HepG2 (cell line): ENCODE data around the gene ZNF562. TPM values are rescaled to one million over a fixed set of nuclear protein-coding genes. Genes with fewer than 3 reads are reported as not detected.

Experiments
- ARHGAP35 ChIP-seq: sonication (generic); formaldehyde crosslinking; IDR thresholded peaks from 2 replicates; pipeline ENCODE4 v1.9.0; 2022; ENCODE audit warnings: mild to moderate bottlenecking, inconsistent platforms, moderate library complexity, missing genetic modification reagents, borderline replicate concordance
- CCDC6 ChIP-seq: sonication (generic); formaldehyde crosslinking; IDR thresholded peaks from 2 replicates; pipeline ENCODE4 v1.8.1; 2022; ENCODE audit warnings: mild to moderate bottlenecking, missing genetic modification reagents, moderate library complexity
- CREM ChIP-seq, 2 experiments: sonication (generic) in 1 of 2; formaldehyde crosslinking in 1 of 2; IDR thresholded peaks; 2 replicates each; pipeline versions ENCODE4 v1.4.0 to v1.6.1; 2016 to 2020; ENCODE audit warnings: antibody characterized with exemption in 1 of 2, mild to moderate bottlenecking in 1 of 2, missing genetic modification reagents in 1 of 2
- HMG20A ChIP-seq: IDR thresholded peaks from 2 replicates; pipeline ENCODE4 v1.6.1; 2016; ENCODE audit warnings: borderline replicate concordance
- HOXD1 ChIP-seq: sonication (generic); formaldehyde crosslinking; IDR thresholded peaks from 2 replicates; pipeline ENCODE4 v1.5.0; 2020; ENCODE audit warnings: missing genetic modification reagents
- IKZF4 ChIP-seq: sonication (generic); formaldehyde crosslinking; IDR thresholded peaks from 2 replicates; pipeline ENCODE4 v1.5.1; 2020; ENCODE audit warnings: borderline replicate concordance, mild to moderate bottlenecking, low read depth, missing genetic modification reagents; ENCODE audit errors: not compliant biosample characterization
- MED1 ChIP-seq: sonication (generic); formaldehyde crosslinking; IDR thresholded peaks from 2 replicates; pipeline ENCODE4 v1.4.0; 2020; ENCODE audit warnings: missing genetic modification reagents
- NCOA1 ChIP-seq: sonication (generic); formaldehyde crosslinking; IDR thresholded peaks from 2 replicates; pipeline ENCODE4 v1.9.0; 2021; ENCODE audit warnings: missing genetic modification reagents
- NFRKB ChIP-seq: fragments of 450-650 bp; IDR thresholded peaks from 2 replicates; pipeline ENCODE4 v1.6.1; 2017
- RBAK ChIP-seq: sonication (generic); formaldehyde crosslinking; IDR thresholded peaks from 2 replicates; pipeline ENCODE4 v1.5.1; 2020; ENCODE audit warnings: mild to moderate bottlenecking, missing genetic modification reagents
- RNF2 ChIP-seq: fragments of 450-650 bp; conservative IDR thresholded peaks from 2 replicates; pipeline ENCODE4 v1.6.1; 2016; ENCODE audit warnings: low read depth
- SIN3B ChIP-seq: fragments of 150-350 bp; IDR thresholded peaks from 2 replicates; pipeline ENCODE4 v1.6.1; 2014; ENCODE audit warnings: low read length
- SKI ChIP-seq: fragments of 450-650 bp; IDR thresholded peaks from one replicate; pipeline ENCODE4 v1.6.1; 2018; ENCODE audit warnings: mild to moderate bottlenecking; ENCODE audit not compliant: partially characterized antibody
- TCF7L2 ChIP-seq: IDR thresholded peaks from 2 replicates; pipeline ENCODE4 v1.6.1; 2011; ENCODE audit warnings: mild to moderate bottlenecking, low read depth, low read length, moderate library complexity
- TSC22D2 ChIP-seq: sonication (generic); formaldehyde crosslinking; IDR thresholded peaks from 2 replicates; pipeline ENCODE4 v1.5.1; 2020; ENCODE audit warnings: missing genetic modification reagents, mild to moderate bottlenecking, borderline replicate concordance
- ZBTB38 ChIP-seq: sonication (generic); formaldehyde crosslinking; IDR thresholded peaks from 2 replicates; pipeline ENCODE4 v1.5.1; 2020; ENCODE audit warnings: mild to moderate bottlenecking, missing genetic modification reagents
- ZEB1 ChIP-seq: IDR thresholded peaks from 2 replicates; pipeline ENCODE4 v1.6.1; 2012; ENCODE audit warnings: mild to moderate bottlenecking, low read depth, inconsistent platforms; ENCODE audit not compliant: insufficient replicate concordance
- ZFP41 ChIP-seq: sonication (generic); formaldehyde crosslinking; IDR thresholded peaks from 2 replicates; pipeline ENCODE4 v1.4.0; 2020; ENCODE audit warnings: mild to moderate bottlenecking, missing genetic modification reagents, borderline replicate concordance
- ZNF562 ChIP-seq: sonication (generic); formaldehyde crosslinking; IDR thresholded peaks from 2 replicates; pipeline ENCODE4 v1.8.0; 2022; ENCODE audit warnings: missing genetic modification reagents, borderline replicate concordance
- ZNF616 ChIP-seq: sonication (generic); formaldehyde crosslinking; IDR thresholded peaks from 2 replicates; pipeline ENCODE4 v1.5.0; 2020; ENCODE audit warnings: low read depth, mild to moderate bottlenecking, missing genetic modification reagents
- ZNF839 ChIP-seq: sonication (generic); formaldehyde crosslinking; IDR thresholded peaks from 2 replicates; pipeline ENCODE4 v1.4.0; 2020; ENCODE audit warnings: missing genetic modification reagents, mild to moderate bottlenecking, borderline replicate concordance
- ZNF879 ChIP-seq: sonication (generic); formaldehyde crosslinking; IDR thresholded peaks from 2 replicates; pipeline ENCODE4 v1.8.1; 2023; ENCODE audit warnings: missing genetic modification reagents
- ZSCAN30 ChIP-seq: sonication (generic); formaldehyde crosslinking; IDR thresholded peaks from 2 replicates; pipeline ENCODE4 v1.5.0; 2020; ENCODE audit warnings: mild to moderate bottlenecking, missing genetic modification reagents
- polyA plus RNA-seq, 8 experiments: library from polyadenylated mRNA; depleted of rRNA in 3 of 8; stranded (reverse) in 7 of 8; unstranded in 1 of 8; fragments of >200 nt; fragmentation: Illumina TruSeq in 4 of 8; extraction: Trizol in 4 of 8; gene quantifications; 2 replicates each; pipeline versions ENCODE4 v1.2.1 to v1.2.3, GENCODE V29; 2011 to 2016; ENCODE audit warnings: low read depth in 4 of 8, missing spikeins in 1 of 8, mixed read lengths in 1 of 8; ENCODE audit not compliant: insufficient read depth in 1 of 8
- total RNA-seq, 5 experiments: library from RNA; depleted of rRNA; stranded (reverse); fragments of >200 nt; fragmentation: Illumina TruSeq; extraction: Trizol; gene quantifications; 2 replicates each; pipeline ENCODE4 v1.2.3, GENCODE V29; 2016; ENCODE audit warnings: low read depth in 1 of 5
- TF ChIP-seq, protein P1 (sequence below): sonication (generic); formaldehyde crosslinking; IDR thresholded peaks from 2 replicates; pipeline ENCODE4 v1.8.0; 2022; ENCODE audit warnings: missing genetic modification reagents, mild to moderate bottlenecking, borderline replicate concordance
- TF ChIP-seq, protein P2 (sequence below): sonication (generic); formaldehyde crosslinking; IDR thresholded peaks from 2 replicates; pipeline ENCODE4 v1.4.0; 2020; ENCODE audit warnings: missing genetic modification reagents
- TF ChIP-seq, protein P3 (sequence below): sonication (generic); formaldehyde crosslinking; conservative IDR thresholded peaks from 2 replicates; pipeline ENCODE4 v1.4.0; 2020; ENCODE audit warnings: missing genetic modification reagents

ZNF562 gene
- total and polyA plus RNA-seq, 2 of the 13 experiments (the other 11 are each of a cell fraction or from before 2014, with no cell fraction given), result 13.1 to 32.7 TPM

DNA sequence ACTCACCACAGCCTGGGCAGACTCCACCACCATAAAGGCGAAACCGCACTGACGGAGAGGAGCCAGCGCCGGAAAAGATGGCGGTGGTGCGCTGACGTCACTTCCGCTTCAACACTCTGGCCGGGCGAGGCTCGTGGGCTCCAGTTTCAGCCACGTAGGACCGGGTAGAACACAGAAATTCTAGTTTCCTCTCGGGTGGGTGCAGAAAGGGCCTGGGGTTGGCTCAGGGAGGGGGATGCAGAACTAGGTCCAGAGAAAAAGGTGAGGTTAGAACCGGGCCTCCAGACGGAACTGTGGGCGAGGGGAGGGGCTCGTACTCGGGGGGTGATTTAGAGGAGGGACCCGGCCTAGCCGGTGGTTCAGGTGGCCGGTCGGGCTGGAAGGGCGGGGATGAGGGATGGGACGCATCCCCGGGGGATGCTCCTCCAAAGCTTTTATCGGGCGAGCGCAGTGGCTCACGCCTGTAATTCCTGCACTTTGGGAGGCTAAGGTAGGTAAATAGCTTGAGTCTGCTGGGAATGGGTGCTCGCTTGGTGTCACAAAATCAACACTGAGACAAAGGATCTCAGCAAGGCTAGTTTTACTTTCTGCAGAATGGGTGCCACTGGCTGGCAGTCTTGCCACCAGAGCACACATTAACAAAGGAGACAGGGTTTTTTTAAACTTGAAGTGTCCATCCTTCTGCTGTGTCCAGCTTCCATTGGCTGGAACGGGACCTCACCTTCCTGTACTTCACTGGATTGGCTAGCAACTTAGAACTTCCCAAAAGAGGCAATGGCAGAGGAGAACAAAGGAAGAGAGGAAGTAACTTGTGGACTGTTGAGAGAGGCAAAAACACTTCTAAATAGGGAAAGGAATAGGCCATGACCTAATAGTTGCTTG is 53.5 kb downstream of the ZNF562 start, which contains the start of gene ZNF561 (continued):
- TF ChIP-seq, protein P1, sequence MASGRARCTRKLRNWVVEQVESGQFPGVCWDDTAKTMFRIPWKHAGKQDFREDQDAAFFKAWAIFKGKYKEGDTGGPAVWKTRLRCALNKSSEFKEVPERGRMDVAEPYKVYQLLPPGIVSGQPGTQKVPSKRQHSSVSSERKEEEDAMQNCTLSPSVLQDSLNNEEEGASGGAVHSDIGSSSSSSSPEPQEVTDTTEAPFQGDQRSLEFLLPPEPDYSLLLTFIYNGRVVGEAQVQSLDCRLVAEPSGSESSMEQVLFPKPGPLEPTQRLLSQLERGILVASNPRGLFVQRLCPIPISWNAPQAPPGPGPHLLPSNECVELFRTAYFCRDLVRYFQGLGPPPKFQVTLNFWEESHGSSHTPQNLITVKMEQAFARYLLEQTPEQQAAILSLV (CRISPR knock-in tag), result no peak; the same call in 1 of the 2 replicates
- TF ChIP-seq ARHGAP35 (CRISPR knock-in tag) (no peak; the same call in 1 of the 2 replicates), IKZF4 (CRISPR knock-in tag) (no peak), NCOA1 (no peak), ZNF839 (peak; percentile 66; the same call in 1 of the 2 replicates), SKI (peak; percentile 46), ZEB1 (no peak), ZNF616 (CRISPR knock-in tag) (no peak), HMG20A (no peak), MED1 (CRISPR knock-in tag) (peak; percentile 43), ZFP41 (CRISPR knock-in tag) (peak; percentile 33; the same call in 1 of the 2 replicates), ZNF562 (CRISPR knock-in tag) (no peak), RNF2 (no peak), TSC22D2 (CRISPR knock-in tag) (no peak), ZBTB38 (CRISPR knock-in tag) (no peak), CREM (IDR thresholded peaks at IDR 0.05) (peak; percentile 98), CREM (CRISPR knock-in tag; IDR thresholded peaks at IDR 0.05) (peak; percentile 76), TCF7L2 (no peak), ZNF879 (CRISPR knock-in tag) (no peak), ZSCAN30 (CRISPR knock-in tag) (peak; percentile 96; the same call in 1 of the 2 replicates), NFRKB (peak; percentile 57; the same call in 1 of the 2 replicates), CCDC6 (CRISPR knock-in tag) (no peak), RBAK (CRISPR knock-in tag) (no peak), HOXD1 (CRISPR knock-in tag) (0 out of 2 replicates have a peak, but pooled peaks have one; percentile 42), SIN3B (peak; percentile 89)
- TF ChIP-seq, protein P2, sequence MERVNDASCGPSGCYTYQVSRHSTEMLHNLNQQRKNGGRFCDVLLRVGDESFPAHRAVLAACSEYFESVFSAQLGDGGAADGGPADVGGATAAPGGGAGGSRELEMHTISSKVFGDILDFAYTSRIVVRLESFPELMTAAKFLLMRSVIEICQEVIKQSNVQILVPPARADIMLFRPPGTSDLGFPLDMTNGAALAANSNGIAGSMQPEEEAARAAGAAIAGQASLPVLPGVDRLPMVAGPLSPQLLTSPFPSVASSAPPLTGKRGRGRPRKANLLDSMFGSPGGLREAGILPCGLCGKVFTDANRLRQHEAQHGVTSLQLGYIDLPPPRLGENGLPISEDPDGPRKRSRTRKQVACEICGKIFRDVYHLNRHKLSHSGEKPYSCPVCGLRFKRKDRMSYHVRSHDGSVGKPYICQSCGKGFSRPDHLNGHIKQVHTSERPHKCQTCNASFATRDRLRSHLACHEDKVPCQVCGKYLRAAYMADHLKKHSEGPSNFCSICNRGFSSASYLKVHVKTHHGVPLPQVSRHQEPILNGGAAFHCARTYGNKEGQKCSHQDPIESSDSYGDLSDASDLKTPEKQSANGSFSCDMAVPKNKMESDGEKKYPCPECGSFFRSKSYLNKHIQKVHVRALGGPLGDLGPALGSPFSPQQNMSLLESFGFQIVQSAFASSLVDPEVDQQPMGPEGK (CRISPR knock-in tag), result no peak
- TF ChIP-seq, protein P3, sequence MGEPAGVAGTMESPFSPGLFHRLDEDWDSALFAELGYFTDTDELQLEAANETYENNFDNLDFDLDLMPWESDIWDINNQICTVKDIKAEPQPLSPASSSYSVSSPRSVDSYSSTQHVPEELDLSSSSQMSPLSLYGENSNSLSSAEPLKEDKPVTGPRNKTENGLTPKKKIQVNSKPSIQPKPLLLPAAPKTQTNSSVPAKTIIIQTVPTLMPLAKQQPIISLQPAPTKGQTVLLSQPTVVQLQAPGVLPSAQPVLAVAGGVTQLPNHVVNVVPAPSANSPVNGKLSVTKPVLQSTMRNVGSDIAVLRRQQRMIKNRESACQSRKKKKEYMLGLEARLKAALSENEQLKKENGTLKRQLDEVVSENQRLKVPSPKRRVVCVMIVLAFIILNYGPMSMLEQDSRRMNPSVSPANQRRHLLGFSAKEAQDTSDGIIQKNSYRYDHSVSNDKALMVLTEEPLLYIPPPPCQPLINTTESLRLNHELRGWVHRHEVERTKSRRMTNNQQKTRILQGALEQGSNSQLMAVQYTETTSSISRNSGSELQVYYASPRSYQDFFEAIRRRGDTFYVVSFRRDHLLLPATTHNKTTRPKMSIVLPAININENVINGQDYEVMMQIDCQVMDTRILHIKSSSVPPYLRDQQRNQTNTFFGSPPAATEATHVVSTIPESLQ (CRISPR knock-in tag), result no peak; the same call in 1 of the 2 replicates
